Measurements from ENCODE around the gene NAV2.

DNA sequence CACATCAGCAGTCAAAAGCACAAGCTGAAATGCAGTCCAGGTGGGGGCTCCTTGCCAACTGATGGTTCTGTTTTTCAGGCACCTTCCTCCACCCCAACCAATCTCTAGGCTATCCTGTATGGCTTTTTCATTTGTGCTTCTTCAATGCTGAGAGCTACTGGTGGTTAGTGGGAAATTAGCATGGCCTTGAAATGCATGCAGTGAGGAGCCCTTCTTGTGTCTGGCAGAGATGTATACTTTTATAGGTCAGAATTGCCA, 167.4 kb downstream of the NAV2 start:
- TF ChIP-seq, protein P1, sequence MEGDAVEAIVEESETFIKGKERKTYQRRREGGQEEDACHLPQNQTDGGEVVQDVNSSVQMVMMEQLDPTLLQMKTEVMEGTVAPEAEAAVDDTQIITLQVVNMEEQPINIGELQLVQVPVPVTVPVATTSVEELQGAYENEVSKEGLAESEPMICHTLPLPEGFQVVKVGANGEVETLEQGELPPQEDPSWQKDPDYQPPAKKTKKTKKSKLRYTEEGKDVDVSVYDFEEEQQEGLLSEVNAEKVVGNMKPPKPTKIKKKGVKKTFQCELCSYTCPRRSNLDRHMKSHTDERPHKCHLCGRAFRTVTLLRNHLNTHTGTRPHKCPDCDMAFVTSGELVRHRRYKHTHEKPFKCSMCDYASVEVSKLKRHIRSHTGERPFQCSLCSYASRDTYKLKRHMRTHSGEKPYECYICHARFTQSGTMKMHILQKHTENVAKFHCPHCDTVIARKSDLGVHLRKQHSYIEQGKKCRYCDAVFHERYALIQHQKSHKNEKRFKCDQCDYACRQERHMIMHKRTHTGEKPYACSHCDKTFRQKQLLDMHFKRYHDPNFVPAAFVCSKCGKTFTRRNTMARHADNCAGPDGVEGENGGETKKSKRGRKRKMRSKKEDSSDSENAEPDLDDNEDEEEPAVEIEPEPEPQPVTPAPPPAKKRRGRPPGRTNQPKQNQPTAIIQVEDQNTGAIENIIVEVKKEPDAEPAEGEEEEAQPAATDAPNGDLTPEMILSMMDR (IDR thresholded peaks at IDR 0.05), result no peak
- no peak for TF ChIP-seq POLR2A (IDR thresholded peaks at IDR 0.05)
- no peak for TF ChIP-seq EP300 (IDR thresholded peaks at IDR 0.05)
